Pons (tissue), 1 donor: ENCODE data around the gene DNAH10.

Source experiments
- DNase-seq: peaks from one replicate; pipeline ENCODE4 v3.0.0-alpha.2; 2016; ENCODE audit warnings: low spot score

DNAH10 gene

DNA sequence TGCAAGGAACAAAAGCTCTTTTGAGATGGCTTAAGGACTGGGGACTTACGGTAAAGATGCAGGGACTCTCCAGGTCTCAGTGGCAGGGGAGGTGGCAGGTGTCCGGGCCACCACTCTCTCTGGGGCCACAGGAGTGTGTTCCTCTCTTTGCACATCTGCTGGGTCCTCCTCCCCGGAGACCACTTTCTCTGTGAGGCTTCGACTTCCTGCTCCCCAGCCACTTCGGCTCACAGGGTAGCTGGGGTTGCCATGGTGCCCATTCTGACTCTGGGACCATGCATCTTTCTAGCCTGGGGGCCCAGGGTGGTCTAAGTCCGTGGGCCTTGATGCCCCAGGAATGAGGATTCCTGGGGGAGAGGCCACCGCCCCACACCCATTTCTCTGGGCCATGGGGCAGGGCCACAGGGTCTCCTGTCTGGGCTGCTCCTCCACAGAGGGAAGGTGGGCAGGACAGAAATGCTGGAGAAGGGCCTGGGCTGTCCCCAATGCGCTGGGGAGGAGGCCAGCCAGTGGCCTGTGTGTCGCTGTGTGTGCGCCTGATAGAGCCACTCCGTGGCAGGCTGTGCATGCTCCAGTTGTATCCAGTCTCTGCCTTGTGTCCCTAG, 172.0 kb downstream of the DNAH10 start:
- DNase-seq, result no peak

DNA sequence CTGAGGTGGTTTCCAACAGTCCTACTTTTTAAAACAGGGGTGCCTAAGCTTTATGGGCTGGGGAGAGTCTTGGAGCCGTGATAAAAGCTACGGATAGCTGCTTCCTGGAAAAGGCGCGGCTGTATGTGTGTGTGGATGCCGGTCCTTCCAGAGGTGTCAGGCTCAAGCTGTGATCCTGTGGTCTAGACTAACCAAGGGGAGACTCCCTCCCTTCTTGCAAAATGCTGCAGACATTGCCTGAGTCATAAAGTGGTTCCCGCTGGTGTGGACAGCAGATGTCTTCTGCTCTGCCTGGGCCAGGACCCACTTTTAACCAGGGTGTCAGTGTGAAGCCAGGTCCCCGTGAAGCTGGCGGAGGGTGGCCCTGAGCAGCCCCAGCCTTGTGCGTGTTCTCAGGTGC, 172.7 kb downstream of the DNAH10 start:
- no peak for DNase-seq

DNA sequence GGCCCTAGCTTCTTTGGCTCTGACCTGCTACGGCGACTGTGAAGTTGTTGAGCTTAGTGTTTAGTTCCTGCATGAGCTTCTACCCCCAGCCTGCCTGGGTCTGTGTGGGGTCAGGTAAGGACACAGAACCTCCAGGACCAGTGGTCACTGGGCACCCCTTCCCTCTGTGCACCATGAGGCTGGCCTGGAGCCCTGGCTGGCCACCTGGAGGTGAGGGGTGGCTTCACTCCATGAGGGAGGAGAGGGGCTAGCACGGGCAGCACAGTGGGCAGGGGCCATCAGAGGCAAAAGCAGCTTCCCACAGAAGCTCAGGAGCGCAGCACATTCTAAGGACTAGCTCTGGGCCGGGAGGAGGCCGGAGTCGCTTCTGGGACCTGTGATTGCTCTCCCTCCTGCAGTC, 173.9 kb downstream of the DNAH10 start:
- DNase-seq, result no peak

DNA sequence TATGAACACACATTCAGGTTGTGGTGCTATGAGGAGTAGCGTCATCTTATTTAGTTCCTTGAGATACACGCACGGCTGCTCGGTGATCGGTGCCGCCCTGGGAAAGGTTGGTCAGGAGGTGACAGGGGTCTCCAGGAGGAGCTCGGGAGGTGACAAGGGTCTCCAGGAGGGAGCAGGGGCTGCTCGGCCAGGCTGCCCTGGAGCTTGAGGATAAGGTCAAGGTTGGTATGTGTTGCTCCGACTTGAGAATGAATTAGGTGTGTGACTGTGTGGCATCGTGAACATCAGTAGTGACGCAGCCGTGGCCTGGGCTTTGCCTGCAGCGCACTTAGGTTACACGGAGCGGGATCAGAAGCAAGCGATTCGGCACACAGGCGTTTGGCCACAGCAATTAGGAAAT, 174.4 kb downstream of the DNAH10 start:
- DNase-seq, result no peak

DNA sequence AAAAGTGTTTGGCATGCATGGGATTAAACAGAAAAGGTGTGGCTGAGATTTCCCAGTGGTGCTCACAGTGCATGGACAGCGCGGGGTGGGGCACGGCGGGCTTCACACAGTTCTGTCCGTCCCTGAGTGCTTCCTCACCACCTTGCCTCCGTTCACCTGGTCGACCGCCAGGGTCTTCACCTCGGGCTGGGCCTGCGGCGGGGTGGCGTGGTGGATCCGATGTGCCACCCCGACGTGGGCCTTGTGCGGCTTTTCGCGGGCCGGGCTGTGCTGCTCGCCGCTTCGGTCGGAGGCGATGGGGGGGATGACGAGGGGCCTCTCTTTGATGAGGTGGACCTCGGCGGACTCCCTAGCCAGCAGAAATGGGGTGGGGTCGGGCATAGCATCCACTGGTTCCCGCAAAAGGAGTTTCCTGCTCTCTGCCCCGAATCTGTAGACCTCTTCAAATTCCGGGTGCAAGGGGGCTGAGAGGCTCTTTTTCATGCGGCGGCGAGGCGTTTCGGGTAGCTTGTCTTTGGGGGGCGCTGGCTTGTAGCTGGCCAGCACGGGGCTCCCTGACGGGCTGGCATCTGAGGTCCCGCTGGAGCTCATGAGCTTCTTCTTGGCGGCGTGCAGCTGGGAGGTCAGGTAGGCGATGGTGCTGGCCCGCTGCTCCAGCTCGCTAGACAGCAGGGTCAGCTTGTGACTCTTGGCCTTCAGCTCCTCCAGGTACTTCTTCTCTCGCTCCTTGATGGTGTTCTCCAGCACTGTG, 175.0 kb downstream of the DNAH10 start:
- no peak for DNase-seq

DNA sequence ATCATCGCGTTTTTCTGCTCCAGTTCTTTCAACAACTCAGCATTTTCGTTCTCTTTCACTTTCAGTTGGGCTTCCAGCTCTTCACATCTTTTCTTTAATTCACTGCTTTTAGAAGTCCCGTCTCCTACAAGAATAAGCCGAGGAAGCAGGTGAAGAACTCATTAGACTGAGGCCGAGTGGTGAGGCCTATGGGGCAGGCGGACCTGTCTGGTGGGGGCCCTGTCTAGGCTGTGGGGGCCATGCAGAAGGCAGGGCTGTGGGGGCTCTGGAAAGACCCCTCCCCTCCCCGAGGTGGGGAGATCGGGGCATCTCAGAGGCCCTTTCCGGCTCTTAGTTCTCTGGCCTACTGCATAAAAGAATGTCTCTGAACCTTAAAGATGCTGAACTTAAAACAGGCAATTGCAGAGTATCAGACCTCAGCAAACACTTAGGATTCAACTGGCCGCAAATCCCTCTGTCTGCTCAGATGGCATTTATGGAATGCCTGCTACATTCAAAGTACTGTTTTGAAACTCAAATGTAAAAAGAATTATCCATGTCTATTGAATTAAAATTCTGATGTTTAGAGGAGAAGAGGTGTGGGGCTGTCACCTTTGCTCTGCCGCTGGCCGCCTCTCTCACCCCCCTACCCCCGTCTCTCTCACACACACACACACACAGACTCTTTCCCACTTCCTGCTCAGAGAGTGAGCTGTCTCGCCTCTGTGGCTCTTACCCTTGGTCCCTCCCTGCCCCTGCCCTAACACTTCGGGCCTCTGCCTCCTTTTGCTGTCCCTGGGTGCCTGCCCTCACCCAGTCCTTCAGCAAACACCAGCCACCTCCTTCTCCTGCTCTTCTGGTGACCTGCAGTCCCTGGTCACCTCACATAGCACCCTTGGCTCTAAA, 175.8 kb downstream of the DNAH10 start:
- no peak for DNase-seq

DNA sequence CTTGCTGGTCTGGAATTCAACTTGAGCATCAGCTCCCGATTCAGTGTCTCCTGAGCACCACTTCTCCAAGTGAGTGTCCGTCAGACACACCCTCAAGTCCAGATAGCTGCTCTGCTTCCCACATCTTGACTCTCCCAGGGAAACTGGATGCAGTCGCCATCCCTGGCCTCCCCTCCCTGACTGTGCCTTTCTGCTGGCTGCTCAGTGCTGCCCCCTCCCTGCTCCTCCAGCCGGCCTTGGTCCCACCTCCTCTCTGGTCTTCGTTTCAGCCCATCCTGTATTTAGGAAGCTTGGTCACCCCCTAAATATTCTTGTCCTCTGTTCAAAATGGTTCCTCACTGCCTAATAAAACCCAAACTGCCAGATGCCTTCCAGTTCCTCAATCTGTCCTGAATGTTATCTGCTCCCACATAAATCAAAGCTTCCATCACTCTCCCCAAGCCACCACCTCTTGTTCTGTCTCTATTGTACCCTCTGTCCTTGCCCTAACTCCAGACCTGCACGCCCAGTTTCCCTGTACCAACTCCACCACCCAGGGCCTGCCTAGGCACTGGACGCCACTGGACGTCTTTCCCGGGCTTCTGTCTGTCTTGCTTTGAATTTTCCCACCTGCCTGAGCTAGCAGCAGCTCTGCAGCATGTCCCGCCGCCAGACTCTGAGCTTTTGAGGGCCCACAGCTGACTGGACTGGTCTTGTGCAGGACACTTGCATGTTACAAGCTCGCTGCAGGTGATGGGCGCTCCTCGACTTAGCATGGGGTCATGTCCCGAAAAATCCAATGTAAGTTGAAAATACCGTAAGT, 176.8 kb downstream of the DNAH10 start:
- no peak for DNase-seq

DNA sequence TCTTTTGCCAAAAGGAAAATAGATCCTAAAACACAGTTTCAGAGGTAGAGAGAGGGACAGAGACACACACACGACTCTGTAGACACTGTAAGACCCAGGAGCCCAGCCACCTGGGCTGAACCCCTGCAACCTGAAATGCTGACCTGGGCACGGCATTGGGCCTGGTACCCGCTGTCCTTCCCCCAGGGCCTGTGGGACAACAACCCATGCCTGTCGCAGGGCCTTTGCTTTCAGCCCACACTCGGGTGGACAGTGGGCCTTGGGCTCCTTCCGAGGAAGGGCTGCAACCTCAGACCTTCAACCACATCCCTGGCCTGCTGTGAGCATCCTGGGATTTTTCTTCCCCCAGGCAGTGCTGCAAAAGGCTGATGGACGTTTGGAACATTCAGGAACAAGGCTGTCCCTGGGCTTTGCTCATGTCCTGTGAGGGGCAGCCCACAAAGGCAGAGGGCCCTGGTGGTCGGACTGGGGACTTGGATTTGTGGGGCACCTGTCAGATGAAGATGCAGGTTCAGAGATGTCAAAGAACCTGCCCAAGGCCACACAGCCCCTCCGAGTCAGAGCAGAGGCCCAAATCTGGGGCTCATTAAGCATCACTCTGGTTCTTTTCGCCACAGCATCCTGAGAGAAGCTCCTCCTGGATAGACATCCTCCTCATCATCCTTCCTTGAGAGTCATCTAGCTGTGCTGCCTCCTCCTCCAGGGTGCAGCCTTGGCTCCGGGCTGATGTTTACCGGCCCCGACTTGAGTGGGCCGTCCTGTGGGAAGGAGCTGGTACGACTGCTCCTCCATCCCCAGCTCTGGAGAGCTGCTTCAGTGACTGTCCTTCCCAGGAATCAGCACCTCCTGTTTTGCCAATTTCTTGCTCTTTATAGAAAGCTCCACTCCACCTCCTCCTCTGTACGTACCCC, 177.9 kb downstream of the DNAH10 start:
- no peak for DNase-seq

DNA sequence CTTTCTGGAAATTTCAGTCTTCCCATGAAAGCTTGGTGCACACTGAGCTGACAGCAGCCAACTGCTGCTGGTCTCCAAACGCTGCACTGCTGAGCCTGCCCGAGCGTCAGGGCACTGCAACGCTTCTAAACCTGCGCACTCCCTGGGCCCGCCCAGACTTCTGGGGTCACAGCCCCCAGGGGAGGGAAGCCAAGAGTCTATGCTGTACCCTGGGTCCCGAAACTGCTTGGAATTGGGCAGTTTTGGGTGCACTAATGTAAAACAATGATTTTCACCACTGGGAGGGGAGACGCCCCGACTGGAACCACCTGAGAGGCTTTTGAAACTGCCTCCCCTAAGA, 178.5 kb downstream of the DNAH10 start:
- no peak for DNase-seq

DNA sequence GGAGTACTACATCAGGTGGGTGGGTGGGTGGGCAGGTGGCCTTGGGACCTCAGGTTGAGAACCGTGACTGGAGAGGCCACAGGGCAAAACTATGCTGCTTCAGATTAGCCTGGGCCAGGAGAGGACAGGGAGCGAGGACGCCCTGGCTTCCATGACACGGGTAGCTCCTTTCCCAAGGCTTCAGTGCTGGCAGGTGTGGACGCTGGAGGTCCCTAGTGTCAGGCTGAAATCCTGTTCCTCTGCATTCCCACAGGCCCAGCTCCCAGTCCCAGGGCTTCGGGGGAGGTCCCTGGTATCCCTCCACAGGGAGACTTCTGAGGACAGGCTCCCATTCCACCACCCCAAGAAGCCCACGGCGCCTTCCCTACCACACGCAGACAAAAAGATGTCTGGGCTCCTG, 178.9 kb downstream of the DNAH10 start:
- no peak for DNase-seq

DNA sequence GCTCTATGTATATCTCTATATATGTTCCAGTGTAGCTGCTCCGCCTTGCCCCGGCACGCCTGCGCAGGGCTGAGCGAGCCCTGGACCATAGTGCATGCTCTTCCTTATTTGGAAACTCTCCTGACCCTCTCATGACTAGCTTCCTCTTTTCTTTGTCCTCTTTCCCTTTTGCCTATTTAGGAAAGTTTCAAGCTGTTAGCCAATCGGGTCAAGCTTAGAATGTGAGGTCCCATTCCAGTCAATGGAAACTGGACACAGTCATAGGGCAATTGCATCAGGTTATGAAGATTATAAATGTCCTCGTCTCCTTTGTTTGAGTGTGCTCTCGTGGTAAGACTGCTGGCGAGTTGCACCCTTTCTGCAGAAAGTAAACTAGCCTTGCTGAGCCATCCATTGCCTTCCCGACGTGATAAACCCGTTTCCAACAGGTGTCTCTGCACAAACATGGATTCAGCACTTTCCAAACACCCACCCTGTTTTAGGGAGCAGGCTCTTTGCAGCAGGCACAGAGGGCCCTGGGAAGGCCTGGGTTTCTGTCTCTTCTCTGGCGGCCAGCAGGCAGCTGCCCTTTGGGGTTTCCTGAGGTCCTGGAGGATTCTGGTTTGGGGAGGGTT, 179.6 kb downstream of the DNAH10 start:
- DNase-seq, result no peak

DNA sequence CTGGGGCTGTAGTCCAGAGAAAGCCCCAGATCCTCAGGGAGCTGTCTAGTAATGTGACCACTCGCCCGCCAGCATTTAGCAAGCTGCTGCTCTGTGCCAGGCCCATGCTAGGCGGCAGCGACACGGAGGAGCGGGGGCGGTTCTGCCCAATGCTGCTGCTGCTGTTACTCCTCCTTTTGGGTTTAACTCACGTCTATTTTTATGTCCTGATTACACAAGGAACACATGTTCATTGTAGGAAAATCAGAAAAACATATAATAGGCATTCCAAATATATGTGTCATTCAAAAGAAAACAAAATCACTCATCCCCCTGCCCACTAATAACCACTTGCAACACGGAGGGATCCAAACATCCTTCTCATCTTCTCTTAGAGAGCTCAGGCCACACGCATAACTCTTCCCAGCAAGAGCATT, 180.1 kb downstream of the DNAH10 start:
- no peak for DNase-seq

DNA sequence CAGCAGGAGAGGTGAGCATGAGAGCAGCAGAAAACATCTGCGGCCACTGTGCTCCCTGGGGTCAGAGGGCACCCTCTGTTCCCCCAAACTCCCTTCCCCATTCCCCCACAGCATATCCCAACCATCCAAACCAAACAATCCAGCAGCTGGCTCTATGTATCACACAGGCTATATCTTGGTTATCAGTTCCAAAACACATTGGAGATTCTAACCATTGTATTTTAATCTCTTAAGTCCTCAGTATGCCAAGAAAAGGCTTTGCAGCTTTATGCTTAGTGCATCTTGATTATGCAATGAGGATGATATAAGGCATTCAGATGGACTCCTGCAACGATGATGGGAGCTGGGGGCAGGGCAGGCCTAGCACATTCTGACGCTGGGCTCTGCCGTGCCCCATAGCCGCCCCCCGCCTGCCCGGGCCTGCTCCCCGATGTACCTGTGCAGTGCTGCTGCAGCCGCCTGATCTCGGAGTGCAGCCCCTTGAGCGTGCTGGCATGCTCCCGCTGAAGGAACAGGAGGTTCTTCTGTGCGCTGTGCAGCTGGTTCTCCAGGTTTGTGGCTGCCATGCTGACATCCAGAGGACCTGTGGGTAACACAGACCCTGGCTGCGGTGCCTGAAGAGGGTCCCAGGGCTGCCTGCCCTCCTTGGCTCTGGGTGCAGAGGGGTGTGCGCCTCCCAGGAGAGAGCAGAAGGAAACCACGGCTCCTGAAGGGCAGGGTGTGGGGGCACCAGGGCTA, 181.0 kb downstream of the DNAH10 start:
- DNase-seq, result no peak

DNA sequence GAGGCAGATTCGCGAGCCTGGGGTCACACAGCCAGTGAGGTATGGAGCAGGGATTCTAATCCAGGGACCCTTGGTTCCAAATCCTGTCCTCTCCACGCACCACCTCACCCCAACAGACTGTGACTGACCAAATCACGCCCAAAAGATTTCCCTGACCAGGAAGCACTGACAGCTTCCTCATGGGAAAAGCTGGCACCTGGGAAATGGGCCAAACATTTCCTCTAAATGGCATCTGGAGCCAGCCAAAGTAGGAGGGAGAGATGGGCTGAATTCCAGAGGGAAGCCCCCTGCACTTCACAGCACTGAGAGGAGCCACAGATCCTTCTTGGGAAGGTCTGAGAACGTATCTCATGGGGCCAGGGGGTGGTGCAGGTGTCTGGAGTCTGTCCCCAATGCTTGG, 181.7 kb downstream of the DNAH10 start:
- DNase-seq, result no peak

DNA sequence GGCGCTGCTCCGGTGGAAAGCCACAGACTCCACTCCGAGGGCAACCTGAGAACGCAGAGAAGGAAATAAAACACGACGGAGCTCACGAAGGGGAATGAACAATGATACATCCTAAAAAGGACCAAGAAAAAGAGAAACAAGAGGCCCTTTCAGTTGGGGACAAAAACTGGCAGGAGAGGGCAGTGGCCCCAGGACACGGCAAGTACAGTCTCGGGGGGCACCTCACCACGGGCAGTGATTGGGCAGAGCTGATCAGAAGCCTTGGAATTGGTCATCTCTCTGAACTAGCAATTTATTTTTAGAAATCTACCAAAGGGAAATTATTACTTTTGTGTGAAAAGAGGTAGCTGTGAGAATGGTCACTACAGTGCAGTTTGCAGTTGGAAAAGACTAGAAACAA, 182.6 kb downstream of the DNAH10 start:
- no peak for DNase-seq

DNA sequence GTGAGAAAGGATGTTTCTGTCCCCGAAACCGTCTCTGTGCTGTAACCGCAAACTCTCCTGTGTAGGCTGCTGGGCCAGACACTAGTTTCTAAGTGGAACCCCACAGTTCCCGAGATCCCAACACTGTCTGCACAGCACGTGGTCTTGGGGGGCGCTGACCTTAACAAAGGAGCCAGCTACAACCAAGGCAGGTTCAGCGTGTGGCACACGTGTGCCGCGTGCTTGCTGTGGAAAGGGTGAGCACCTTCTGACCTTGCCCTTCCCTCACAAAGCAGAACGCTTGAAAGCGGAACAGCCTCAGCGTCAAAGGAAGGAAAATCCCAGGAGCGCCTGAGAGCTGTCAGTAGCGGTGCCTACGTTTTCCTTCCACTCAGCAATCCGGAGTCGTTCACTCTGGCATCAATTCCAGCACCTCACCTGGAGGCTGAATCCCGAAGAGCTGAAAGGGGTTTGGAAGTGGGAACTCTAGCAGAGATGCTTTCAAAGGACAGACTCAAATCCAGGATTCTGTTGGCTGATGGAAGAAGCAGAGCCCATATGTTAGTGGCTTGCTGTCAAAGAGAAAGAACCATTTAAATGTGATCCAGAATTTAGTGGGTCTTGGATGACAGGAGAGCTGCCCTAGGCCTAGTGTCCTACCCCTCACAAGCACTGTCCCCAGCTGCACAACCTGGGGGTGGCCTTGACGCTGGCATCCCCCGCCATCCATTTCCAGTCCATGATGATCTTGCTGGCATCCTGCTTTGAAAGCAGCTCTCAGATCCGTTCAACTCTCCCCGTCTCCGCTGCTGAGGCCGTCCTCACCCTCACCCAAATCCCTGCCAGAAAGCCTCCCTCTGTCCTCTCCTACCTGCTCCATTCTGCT, 183.4 kb downstream of the DNAH10 start:
- no peak for DNase-seq

DNA sequence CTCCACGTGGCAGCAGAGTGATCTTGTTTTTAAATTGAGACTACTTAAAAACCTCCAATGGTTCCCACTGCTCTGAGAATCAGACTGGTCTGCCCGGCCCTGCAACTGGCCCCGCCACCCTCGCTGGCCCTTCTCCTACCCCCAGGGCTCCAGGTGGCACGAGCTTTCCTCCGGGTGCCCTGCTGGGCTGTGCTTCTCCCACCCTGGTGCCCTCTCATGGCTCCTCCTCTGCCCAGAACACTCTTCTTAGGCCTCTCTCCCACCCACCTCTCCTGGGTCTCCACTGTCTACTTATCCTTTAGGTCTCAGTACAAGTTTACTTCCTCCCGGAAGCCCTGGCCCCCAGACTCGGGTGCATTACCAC, 184.0 kb downstream of the DNAH10 start:
- no peak for DNase-seq

DNA sequence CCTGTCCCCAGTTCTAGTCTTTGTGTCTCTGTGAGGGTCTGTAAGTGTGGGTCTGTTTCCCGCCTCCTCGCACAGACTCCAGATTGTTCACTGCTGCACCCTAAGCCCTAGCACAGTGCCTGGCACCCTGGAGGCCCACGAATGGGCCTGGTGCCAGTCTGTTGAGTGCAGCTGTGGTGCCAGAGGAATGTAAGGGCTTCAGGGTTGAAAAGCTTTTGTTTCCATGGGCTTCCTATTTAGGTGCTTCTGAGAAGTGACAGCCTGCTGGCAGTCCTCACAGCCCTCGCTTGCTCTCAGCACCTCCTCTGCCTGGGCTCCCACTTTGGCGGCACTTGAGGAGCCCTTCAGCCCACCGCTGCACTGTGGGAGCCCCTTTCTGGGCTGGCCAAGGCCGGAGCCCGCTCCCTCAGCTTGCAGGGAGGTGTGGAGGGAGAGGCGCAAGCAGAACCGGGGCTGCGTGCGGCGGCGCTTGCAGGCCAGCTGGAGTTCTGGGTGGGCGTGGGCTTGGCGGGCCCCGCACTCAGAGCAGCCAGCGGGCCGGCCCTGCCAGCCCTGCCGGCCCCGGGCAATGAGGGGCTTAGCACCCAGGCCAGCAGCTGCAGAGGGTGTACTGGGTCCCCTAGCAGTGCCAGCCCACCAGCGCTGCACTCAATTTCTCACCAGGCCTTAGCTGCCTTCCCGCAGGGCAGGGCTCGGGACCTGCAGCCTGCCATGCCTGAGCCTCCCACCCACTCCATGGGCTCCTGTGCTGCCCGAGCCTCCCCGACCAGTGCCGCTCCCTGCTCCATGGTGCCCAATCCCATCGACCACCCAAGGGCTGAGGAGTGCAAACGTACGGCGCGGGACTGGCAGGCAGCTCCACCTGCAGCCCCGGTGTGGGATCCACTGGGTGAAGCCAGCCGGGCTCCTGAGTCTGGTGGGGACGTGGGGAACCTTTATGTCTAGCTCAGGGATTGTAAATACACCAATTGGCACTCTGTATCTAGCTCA, 184.7 kb downstream of the DNAH10 start:
- peak; percentile 58 for DNase-seq
